Activated T-cell treated with anti-CD3 and anti-CD28 coated beads for 24 hours (primary cell): ENCODE data around the gene TVP23C.
"Not testable (repeated sequence)": the region's sequence is repeated elsewhere in the genome, so short reads cannot be mapped to it uniquely, and the experiment has no call there.

Experiments used
- DNase-seq: peaks from one replicate; pipeline ENCODE4 v3.0.0-alpha.2; 2020; ENCODE audit warnings: low read depth

Gene TVP23C

DNA sequence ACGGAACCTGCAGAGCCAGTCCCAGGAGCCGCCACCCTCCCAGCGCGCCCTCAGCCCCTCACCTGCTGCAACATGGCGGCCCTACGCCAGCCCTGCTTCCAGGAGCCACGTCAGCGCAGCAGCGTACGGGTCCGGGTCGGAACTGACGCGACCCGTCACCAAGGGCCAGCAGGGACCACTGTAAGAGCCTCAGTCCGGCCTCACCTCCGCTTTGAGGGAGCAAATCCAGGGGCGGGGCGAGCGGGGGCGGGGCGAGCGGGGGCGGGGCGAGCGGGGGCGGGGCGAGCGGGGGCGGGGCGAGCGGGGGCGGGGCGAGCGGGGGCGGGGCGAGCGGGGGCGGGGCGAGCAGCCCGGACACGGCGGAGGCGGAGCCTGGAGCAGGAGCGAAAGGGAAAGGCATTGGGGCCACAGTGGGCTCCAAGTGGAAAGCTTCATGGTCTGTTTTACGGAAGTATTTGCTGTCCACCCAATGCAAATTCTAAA lies at the start of gene TVP23C:
TVP23C (minus strand) TSS at position 109 of the 483 bp plus-strand sequence; CDS start at position 74, 35 bp downstream.
- DNase-seq = peak; percentile 55

DNA sequence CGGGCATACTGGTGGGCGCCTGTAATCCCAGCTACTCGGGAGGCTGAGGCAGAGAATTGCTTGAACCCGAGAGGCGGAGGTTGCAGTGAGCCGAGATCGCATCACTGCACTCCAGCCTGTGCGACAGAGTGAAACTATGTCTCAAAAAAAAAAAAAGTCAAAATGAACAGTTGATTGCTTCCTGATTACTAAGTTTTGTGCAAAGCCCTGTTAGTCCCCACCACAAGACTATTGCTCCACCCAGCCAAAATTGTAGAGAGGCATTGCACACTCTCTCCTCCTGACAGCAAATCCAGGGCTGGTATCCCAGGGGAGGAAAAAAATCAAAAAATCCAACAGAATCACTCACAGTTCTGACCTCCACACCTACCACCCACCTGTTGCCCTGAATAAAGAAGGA lies 29.7 kb upstream of the TVP23C start:
- not testable (repeated sequence) for DNase-seq

DNA sequence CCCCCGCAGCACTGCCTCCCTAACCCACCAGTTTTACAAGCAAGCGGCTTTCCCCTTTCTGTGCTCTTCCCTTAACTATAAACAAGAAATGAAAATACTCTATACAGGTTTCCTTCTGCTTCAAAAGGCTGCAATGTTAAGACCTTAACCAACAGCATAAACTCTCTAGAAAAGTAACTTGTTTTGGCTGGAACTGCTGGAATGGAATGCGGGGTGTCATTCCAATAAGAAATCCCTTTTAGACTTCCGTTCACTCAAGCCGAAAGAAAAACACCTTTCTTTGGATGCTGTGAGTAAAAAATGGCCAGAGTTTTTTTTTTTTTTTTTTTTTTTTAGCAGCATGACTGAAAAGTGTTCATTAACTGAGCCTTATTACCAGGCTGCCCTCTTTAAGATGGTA lies 28.7 kb upstream of the TVP23C start:
- not testable (repeated sequence) for DNase-seq

DNA sequence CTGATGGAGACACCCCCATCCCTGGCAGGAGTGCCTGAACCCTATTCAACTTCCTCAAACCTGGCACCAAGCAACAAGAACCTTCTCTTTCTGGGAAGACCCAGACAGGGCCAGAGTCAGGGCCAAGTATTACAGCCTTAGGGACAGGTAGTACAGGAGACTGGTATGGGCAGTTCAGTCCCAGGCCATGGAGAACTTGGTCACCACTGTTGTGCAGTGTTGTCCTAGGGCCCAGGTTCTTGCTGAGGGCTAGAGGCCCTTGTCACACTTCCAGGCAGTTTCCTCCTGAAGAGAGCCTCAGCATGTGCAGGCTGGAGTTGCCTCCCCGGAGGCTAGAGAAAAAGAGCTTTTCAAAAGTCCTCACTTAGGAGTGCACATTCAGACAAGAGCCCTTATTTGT lies 27.6 kb upstream of the TVP23C start:
- not testable (repeated sequence) for DNase-seq

DNA sequence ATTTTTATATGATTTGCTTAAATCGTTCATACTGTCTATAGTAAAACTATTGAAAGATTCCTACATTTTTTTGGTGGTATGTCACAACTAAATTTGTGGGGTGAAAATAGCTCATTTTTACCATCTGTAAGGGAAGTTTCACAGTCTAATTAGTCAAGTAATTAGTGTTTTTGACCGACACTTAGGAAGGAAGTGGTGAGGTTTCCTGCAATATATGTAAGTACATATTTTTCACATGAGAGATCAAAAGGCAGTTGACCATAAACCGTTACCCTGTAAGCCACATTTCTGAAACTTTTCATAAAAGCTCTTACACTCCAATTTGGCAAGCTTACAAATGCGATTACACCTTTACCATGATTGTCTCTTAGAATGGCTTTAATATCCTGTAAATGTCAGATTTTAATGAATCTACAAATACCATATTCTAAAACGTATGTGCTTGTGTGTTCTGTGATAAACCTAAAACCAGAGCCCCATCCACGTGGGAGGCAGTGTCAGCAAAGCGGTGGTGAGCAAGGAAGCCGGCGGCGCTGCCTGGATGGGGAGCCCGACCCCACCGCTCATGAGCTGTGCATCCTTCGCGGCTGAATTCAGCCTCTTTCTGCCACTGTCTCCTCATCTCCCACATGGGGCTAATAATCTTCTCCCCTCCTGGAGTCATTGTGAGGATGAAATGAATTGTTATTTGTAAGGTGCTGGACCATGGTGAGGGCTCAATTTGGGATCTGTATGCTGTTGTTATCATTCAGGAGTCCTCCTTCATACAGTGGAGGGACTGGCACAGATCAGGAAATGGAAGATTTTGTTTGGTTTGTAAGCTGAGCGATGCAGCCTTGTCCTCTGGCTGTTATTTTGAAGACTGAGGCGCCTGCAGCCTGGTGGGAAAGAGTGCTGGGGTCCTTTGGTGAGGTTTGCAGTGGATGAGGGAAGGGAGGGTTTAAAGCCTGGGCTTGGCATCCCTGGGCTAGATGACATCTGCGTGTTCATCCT lies 26.6 kb upstream of the TVP23C start:
- DNase-seq = peak; percentile 1

DNA sequence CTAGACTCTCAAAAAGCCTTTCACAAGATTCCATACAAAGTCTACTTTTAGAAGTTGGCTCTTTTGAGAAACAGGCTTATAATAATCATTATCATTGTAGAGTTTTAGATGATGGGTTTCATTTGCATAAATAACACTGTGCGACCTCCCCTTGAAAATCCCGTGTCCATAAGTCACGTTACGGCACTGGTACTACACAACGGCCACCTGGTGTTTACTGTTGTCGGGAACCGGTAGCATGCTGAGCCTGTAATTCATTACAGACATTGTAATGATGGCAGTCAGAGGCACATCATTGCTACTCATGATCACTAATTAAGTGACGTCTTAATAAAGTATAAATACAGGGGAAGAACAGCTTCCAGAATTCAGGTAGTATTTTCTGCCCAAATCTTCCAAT lies 24.7 kb upstream of the TVP23C start:
- DNase-seq = not testable (repeated sequence)

DNA sequence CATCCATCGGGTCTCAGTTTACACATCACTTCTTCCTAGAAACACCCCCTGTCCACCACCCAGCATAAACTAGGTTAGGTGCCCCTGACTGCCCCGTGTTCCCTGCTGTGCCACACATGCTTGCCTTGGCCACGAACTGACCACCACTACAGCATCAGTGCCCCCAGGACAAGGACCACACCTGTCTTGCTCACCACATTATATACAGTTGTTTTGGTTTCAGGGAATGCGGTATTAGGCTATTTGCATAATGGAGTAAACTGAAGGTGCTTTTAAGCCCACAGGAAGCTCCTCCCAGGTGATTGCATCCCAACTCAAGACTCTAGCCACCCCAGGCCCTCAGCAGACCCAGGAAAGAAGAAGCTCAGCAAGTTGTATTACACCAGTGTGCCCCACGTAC lies 20.0 kb upstream of the TVP23C start:
- not testable (repeated sequence) for DNase-seq

DNA sequence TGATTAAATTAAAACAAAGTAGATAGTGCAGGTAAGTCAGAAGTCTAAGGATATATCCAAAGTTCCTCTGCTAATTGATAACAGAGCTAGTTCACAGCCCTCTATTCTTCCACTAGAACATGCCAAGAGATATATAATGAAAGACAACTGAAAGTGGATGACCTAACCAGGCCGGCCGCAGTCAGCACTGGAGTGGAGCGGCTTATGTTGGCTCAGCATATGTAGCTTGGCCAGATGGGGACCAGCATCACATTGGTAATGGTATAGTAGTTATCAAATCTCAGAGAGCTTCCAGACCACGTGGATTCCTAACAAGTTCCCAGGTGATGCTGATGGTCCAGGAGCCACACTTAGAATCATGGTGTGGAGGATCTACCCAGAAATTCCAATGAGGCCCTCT lies 18.2 kb upstream of the TVP23C start:
- not testable (repeated sequence) for DNase-seq

DNA sequence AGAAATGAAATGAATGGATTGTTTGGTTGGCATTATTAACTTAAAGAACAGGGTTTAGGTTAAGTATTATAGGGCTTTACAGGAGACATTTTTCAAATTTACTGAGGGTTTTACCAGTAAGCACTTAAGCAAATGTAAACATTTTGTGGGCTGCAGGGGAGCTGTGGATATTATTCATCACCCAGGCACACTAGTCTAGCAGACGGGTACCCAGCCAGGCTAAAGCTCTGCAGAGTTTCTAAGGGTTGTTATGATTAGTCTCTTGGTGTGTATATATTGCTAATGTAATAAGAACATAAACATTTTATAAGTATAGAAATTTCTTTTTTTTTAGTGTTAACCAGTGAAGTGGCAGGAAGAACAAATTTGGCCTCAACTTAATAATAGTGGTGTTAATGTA lies 13.6 kb upstream of the TVP23C start:
- not testable (repeated sequence) for DNase-seq

DNA sequence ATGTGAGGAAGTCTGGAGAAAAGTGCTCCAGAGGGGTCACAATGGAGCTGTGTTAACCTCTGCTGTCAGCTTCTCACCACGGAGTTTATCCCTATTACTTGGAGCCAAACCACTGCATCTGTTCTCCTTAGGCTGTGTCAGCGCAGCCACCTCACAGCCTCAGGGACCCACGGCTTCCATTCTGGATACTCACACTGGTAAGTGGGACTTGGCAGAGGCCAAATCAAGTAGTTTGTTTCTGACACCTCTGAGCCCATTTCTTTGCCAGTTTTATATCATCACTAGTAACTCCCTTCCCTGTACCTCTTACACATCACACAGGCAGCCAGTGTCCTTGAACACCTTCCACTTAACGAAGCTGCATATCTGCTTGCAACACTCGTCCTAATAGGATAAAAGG lies 11.4 kb upstream of the TVP23C start:
- DNase-seq = not testable (repeated sequence)

DNA sequence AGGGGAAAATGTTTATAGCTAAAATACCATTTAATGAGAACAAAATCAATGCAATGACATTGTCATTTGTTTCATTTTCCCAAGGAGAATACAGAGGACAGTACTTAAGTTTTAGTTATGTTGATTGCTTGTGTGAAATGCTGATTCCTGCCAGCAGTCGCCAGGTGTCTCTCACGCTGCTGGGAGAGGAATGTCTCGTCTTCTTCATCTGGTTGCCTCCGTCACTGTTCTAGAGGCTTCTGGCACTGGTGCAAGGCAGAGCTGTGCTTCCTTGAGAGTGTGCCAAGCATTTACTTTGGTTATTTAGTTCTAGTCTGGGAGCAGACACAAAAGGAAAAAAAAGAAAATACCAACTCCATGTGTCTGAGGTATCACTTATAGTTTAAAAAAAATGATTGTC lies 10.6 kb upstream of the TVP23C start:
- not testable (repeated sequence) for DNase-seq

DNA sequence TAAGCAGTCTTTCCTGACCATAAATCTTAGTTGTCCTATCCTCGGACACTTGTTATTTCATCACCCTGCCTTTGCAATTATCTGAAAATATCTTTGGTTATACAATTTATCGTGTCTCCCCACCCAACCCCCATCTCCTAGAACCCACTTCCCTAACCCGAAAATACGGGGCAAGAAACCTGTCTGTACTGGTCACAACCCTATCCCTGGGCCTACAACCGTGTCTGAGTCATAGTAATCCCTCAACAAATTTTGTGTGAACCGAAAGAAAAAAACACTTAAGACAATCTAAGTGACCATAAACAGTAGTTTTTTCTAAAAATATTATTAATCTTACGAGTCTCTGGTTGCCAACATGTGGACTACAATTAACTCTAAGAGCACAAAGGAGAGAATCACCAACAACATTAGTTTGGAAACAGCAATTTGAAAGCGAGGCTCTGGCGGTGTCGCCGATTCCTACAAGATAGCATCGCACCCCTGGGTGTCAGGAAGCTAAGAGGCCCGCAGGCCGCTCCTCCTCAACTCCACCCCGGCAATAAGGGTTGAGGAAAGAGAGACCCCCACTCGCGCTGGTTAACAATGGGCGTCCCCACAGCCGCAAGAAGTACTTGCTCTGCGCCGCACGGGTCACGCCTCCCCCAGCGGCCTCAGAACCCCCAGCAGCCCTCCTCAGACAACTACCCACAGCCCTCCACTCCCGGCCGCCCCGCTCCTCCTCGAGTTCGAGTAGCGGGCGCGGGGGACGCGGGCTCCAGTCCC lies 489 bp downstream of the TVP23C start:
- DNase-seq = not testable (repeated sequence)

DNA sequence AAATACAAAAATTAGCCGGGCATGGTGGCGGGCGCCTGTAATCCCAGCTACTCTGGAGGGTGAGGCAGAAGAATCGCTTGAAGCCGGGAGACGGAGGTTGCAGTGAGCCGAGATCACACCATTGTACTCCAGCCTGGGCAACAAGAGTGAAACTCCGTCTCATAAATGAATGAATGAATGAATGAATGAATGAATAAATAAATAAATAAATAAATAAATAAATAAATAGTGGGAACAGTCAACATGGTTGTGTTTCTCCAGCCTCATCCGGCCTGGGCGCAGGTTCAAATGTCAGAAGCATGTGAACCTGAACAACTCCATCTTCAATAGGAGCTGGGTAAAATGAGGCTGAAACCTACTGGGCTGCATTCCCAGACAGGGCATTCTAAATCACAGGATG lies 1.8 kb downstream of the TVP23C start:
- not testable (repeated sequence) for DNase-seq

DNA sequence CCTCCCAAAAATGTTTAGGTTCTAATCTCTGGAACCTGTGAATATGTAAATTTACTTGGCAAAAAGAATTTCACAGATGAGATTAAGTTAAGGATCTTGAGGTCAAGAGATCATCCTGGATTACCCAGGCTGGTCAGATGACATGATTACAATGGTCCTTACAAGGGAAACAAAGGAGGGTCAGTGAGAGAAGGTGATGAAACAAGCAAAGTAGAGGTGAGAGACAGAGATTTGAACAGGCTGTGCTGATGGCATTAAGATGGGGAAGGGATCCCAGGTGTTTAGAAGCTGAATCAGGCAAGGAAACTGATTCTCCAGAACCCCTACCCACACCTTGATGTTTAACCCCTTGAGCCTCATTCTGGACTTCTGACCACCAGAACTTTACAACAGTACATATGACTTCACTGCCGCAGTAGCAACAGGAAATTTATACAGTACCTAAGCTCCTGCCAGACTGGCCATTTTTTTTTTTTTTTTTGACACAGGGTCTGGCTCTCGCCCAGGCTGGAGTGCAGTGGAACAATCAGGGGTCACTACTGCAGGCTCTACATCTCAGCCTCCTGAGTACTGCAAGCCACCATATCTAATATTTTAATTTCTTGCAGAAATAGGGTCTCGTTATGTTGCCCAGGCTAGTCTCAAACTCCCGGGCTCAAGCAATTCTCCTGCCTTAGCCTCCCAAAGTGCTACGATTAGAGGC lies 4.7 kb downstream of the TVP23C start:
- DNase-seq = not testable (repeated sequence)

DNA sequence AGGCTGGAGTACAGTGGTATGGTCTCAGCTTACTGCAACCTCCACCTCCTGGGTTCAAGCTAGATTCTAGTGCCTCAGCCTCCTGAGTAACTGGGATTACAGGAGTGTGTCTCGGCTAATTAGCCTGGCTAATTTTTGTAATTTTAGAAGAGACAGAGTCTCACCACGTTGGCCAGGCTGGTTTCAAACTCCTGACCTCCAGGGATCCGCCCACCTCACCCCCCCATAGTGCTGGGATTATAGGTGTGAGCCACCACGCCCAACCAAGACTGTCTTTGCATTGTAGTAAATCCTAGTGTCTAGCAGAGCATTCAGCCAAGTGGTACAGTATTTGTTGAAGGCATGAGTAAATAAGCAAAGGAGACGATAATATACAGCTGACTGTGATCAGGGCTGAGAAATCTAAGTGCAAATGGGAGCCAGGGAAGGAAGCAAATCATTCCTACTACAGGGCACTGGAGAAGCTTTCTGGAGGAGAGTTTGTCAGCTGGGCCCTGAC lies 5.9 kb downstream of the TVP23C start:
- not testable (repeated sequence) for DNase-seq

DNA sequence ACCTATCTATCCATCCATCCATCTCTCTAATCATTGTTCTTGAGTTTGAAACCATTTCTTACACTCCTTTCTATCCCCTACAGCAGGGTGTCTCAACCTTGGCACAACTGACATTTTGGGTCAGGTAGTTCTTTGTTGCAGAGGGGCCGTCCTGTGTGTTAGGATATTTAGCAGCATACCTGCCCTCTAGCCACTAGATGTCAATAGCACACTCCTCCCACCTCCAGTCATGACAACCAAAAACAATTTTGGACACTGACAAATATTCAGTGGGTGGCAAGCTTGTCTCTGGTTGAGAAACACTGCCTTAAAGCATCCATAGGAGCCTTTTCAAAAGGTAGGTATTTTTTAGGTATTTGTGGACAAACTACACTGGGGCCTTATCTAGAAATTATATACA lies 10.4 kb downstream of the TVP23C start:
- not testable (repeated sequence) for DNase-seq

DNA sequence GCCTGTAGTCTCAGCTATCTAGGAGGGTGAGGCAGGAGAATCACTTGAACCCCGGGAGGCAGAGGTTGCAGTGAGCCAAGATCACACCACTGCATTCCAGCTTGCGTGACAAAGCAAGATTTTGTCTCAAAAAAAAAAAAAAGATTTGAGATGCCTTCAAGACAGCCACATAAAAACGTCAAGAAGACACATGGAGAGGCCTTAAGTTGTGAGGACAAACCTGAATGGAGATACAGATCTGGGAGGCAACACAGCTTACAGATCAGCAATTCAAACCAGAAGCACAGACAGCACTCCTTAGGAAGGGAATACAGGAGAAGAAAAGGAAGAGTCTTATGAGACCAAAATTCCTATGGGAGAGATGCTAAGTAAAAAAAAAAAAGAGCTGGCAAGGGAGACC lies 13.7 kb downstream of the TVP23C start:
- DNase-seq = not testable (repeated sequence)

DNA sequence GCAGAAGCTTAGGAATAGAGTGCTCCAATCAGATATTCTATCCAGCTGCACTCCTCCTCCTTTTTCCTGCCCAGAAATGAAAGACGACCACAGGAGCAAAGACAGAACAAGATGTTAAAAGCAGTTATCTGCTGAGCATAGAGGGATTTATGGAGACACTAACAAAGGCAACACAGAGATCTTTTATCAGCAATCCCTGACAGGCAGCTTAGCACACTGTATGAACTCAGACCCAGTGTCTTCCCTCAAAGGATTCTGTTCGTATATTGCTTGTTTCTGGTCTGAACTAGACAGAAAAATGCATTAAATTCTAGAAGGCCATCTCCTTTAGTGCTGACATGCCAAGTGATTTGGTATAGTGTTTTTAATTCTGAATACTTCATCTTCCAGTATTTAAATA lies 16.7 kb downstream of the TVP23C start:
- DNase-seq = not testable (repeated sequence)

DNA sequence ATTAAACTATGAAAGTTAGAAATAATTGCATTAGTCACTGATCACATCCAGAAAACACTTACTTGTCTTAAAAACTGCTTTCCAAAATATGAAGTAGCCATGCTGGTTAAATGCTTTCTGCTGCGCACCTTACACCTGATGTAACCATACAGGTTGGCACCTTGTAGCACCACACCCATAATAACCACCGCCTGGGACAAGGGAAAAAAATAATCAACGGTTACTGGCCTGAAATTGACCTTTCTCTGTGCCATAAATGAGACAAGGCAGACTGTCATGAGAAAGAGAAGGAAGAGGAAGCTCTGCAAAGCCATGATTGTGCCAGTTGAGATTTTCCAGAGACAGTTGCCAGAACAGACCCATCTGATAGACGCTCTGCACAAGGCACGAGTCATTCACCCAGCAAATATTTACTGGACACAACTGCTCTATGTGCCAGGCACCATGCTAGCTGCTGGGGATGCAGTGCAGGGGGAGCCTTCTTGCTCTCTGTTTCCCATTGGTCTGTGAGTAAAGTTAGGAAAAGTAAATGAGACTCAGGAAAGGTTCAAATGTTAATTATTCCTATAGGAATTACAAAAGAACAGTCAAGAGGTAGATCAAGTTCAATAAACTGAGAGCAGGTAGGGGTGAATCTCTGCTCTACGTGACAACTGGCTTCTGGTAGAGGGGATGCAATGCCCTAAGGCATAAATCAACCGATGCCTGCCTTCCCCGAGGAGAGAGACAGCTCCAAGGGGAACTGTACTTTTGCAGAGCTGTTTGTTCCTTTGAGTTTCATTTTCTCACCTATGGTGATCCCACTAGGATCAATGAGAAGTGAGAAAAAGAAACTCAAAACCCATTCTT lies 22.7 kb downstream of the TVP23C start:
- DNase-seq = not testable (repeated sequence)

DNA sequence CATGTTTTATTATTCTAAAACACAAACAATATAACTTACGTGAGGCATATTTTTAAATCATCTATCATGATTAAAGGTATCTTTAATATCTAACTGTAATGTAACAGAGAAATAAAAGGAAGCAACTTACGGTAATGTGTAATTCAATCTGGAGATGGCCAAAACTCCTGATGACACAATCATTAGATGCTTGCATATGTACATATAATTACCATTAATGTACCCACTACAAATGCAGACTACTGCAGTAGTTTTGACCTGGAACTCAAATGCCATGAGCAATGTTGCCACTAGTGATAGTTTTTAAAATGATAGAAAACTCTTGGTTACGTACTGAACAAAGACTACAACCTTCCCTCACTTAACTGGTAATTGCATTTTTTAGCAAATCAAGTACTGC lies 30.2 kb downstream of the TVP23C start:
- not testable (repeated sequence) for DNase-seq
